ENCODE measurements around the gene BICDL1. TPM values are rescaled to one million over a fixed set of nuclear protein-coding genes. Genes with fewer than 3 reads are reported as not detected.

BICDL1 gene
- total and polyA plus RNA-seq, 10 of the 15 experiments (the other 5 are each of a cell fraction or from before 2014, with no cell fraction given), result 0.72 to 12.3 (median 4.2) TPM

DNA sequence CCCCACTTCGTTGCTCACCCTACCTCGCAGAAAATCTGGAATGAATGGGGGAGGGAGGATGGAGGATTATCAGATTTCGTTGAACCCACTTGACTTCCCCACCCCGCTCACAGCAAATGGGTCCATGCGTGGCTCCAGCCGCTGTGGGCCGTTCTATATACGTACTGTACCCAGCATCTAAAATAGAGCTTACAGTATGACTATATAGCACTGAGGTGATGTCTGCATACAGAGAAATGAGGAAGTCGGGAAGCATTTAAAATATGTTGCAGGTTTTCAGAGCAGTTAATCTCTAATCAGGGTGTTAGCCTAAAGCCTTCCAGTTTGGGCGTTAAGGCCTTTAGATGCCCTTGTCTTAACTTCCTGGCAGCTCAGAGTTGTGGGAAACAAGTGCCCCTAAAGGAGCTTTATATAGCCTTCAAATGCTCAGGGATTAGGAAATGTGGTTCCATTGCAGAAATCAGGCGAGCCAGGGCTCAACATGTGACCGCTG lies 1.4 kb downstream of the BICDL1 start:
- 12% methylated on average over 12 of the region's 12 CpGs for WGBS (ENCODE audit: insufficient coverage, insufficient replicate concordance, low lambda C conversion rate, missing lambda C conversion rate)
- intact Hi-C loops (cut with micrococcal nuclease; ENCODE audit: unreplicated experiment), result no loop called here
- H3K79me2 ChIP-seq (ENCODE audit: control insufficient read depth, insufficient read depth, low read length), result no peaks in the 10 kb centered on the region

DNA sequence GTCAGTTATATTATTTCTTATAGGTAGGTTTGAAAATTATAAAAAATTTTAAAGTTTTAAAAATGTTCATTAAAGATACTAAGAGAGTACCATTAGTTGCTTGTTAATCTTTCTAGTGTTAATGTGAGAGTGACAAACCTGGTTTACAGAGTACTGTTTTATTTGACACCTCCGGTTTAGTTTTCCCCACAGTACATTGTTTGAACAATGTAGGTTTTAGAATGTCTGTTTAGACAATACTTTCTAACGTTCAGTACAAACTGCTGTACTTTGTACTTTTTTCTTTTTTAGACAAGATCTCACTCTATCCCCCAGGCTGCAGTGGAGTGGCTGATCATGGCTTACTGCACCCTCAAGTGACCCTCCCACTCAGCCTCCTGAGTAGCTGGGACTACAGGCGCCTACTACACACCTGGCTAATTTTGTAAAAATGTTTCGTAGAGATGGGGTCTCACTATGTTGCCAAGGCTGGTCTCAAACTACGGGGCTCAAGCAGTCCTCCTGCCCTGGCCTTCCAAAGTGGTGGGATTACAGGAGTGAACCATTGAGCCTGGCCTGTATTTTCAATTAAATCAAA lies 3.2 kb downstream of the BICDL1 start:
- TF ChIP-seq SUPT20H (IDR thresholded peaks at IDR 0.05; ENCODE audit: borderline replicate concordance, control insufficient read depth, low read depth, low read length) (no peak), NFYA (IDR thresholded peaks at IDR 0.05; ENCODE audit: borderline replicate concordance, low read depth, low read length) (no peak)
- 66% methylated on average over 5 of the region's 5 CpGs for WGBS (ENCODE audit: insufficient coverage, insufficient replicate concordance, low lambda C conversion rate, missing lambda C conversion rate)
- no peak for ATAC-seq
- H3K4me2 ChIP-seq (ENCODE audit: control insufficient read depth, insufficient read depth), result no peak overlapping the region
- H3K79me2 ChIP-seq (ENCODE audit: control insufficient read depth, insufficient read depth, low read length), result no peaks in the 10 kb centered on the region
- FAIRE-seq, result no peak
- H3K27ac ChIP-seq (ENCODE audit: control insufficient read depth, insufficient read depth), result no peak overlapping the region
- ChIA-PET CTCF (no interaction called here), POLR2A (interaction anchor here (0.5 to 1.6 kb wide), 2 partner anchors 15 to 203 kb away, joined by 6 to 7 read pairs; no protein-coding TSS in a partner anchor), SMC1A (ENCODE audit: uncharacterized antibody, unreplicated experiment) (no interaction called here), RAD21 (ENCODE audit: unreplicated experiment) (no interaction called here)
- H2AFZ ChIP-seq (ENCODE audit: control insufficient read depth, low read depth, low read length), result no peak overlapping the region
- no peak for DNase-seq (ENCODE audit: low read depth, low spot score)
- H3K9me3 ChIP-seq (replicated peaks; ENCODE audit: control insufficient read depth, insufficient read depth, low read length), result no peaks in the 10 kb centered on the region
- no TSS peak for BruUV-seq (replicated peaks)
- H4K20me1 ChIP-seq (ENCODE audit: control insufficient read depth, insufficient read depth), result peaks cover 4% of the 10 kb centered on the region; the same call in 1 of the 2 replicates
- no peaks in the 10 kb centered on the region for H3K27me3 ChIP-seq (replicated peaks in 1 of 2; ENCODE audit: control insufficient read depth in 2 of 2, insufficient read depth in 2 of 2, low read length in 1 of 2)
- intact Hi-C loops (cut with micrococcal nuclease; ENCODE audit: unreplicated experiment) (no loop called here), in situ Hi-C loops (cut with MboI) (no loop called here)
- no peak overlapping the region for H3K9ac ChIP-seq (ENCODE audit: control insufficient read depth, insufficient read depth, low read length)
- peaks cover 6% of the 10 kb centered on the region for H3K4me1 ChIP-seq (ENCODE audit: control insufficient read depth, insufficient read depth, low read length)
- no peak overlapping the region for H3K4me3 ChIP-seq
- H3K36me3 ChIP-seq (ENCODE audit: control insufficient read depth in 2 of 2, insufficient read depth in 2 of 2, low read length in 1 of 2), result no peaks in the 10 kb centered on the region

More for the DNA sequence above, 1.4 kb downstream of the BICDL1 start:
- Histone ChIP-seq H3K9me3 (replicated peaks; ENCODE audit: control insufficient read depth, insufficient read depth, low read length) (no peaks in the 10 kb centered on the region), H3K4me2 (ENCODE audit: control insufficient read depth, insufficient read depth) (peak overlapping the region; percentile 58), H3K4me3 (peak overlapping the region; percentile 82), H3K4me1 (ENCODE audit: control insufficient read depth, insufficient read depth, low read length) (peaks cover 6% of the 10 kb centered on the region), H3K27ac (ENCODE audit: control insufficient read depth, insufficient read depth) (no peak overlapping the region), H4K20me1 (ENCODE audit: control insufficient read depth, insufficient read depth) (peaks cover 4% of the 10 kb centered on the region; the same call in 1 of the 2 replicates), H3K27me3 (replicated peaks in 1 of 2; ENCODE audit: control insufficient read depth in 2 of 2, insufficient read depth in 2 of 2, low read length in 1 of 2) (no peaks in the 10 kb centered on the region), H2AFZ (ENCODE audit: control insufficient read depth, low read depth, low read length) (no peak overlapping the region), H3K36me3 (ENCODE audit: control insufficient read depth in 2 of 2, insufficient read depth in 2 of 2, low read length in 1 of 2) (no peaks in the 10 kb centered on the region), H3K9ac (ENCODE audit: control insufficient read depth, insufficient read depth, low read length) (no peak overlapping the region)
- no TSS peak for BruUV-seq (replicated peaks)
- no peak for DNase-seq (ENCODE audit: low read depth, low spot score)
- TF ChIP-seq RFX5 (IDR thresholded peaks at IDR 0.05; ENCODE audit: low read depth, low read length) (no peak), SPI1 (IDR thresholded peaks at IDR 0.05; ENCODE audit: borderline replicate concordance, insufficient read depth, low read depth, low read length) (peak; percentile 79), PML (IDR thresholded peaks at IDR 0.05; ENCODE audit: low read length) (no peak), ZSCAN29 (IDR thresholded peaks at IDR 0.05) (no peak)
- no peak for FAIRE-seq
- peak; percentile 30 for ATAC-seq
- ChIA-PET CTCF (interaction anchor here (0.5 to 1.9 kb wide), 6 partner anchors 9 to 301 kb away, joined by 3 to 9 read pairs (median 3); no protein-coding TSS in a partner anchor), SMC1A (ENCODE audit: uncharacterized antibody, unreplicated experiment) (interaction anchor here (0.8 to 2.1 kb wide), 14 partner anchors 13 to 142 kb away, joined by 3 to 8 read pairs (median 3); no protein-coding TSS in a partner anchor), RAD21 (ENCODE audit: unreplicated experiment) (interaction anchor here (0.6 to 3.3 kb wide), 10 partner anchors 9 to 275 kb away, joined by 3 to 36 read pairs (median 6); partner anchors contain the start of genes PXN and RPLP0), POLR2A (interaction anchor here (0.9 to 2.8 kb wide), 8 partner anchors 8 to 212 kb away, joined by 3 to 18 read pairs (median 6); no protein-coding TSS in a partner anchor)
- in situ Hi-C loops (cut with MboI), result no loop called here
